Dendritic cell treated with granulocyte-macrophage colony-stimulating factor and Interleukin-4, amounts not matched to agents 40 ng/mL and 50 ng/mL, for 4 days (primary cell): ENCODE data around the gene COL13A1.

ENCODE experiments used
- H3K27ac Mint-ChIP-seq: one replicate; pipeline ENCODE4 v1.8.0; 2022; ENCODE audit warnings: mild to moderate bottlenecking, mixed read lengths
- H3K27me3 Mint-ChIP-seq: one replicate; pipeline ENCODE4 v1.8.0; 2022; ENCODE audit warnings: mild to moderate bottlenecking, mixed read lengths
- H3K36me3 Mint-ChIP-seq: one replicate; pipeline ENCODE4 v1.8.0; 2022; ENCODE audit warnings: low read depth, mixed read lengths
- H3K4me1 Mint-ChIP-seq: one replicate; pipeline ENCODE4 v1.8.0; 2022; ENCODE audit warnings: low read depth, mixed read lengths
- H3K4me3 Mint-ChIP-seq: one replicate; pipeline ENCODE4 v1.8.0; 2022; ENCODE audit warnings: mild to moderate bottlenecking, moderate library complexity, mixed read lengths
- H3K9me3 Mint-ChIP-seq: one replicate; pipeline ENCODE4 v1.8.0; 2022; ENCODE audit warnings: mixed read lengths
- intact Hi-C: fragments of 100-400 bp; cut with micrococcal nuclease; formaldehyde crosslinking; loops from one replicate; pipeline ENCODE4 v1.15.0; 2022

Gene COL13A1

GRCh38 chr10:69963178-69963834, 161.6 kb downstream of the COL13A1 start:
- no peak overlapping the region for H3K4me3 Mint-ChIP-seq
- H3K27me3 Mint-ChIP-seq = peaks cover 22% of the 10 kb centered on the region
- no peaks in the 10 kb centered on the region for H3K36me3 Mint-ChIP-seq
- H3K27ac Mint-ChIP-seq = no peak overlapping the region
- H3K4me1 Mint-ChIP-seq = peaks cover 35% of the 10 kb centered on the region
- H3K9me3 Mint-ChIP-seq = no peaks in the 10 kb centered on the region
- intact Hi-C loops = no loop called here

- Mint-ChIP-seq H3K27me3 (peaks cover 24% of the 10 kb centered on the region), H3K9me3 (no peaks in the 10 kb centered on the region), H3K4me1 (peaks cover 34% of the 10 kb centered on the region), H3K27ac (no peak overlapping the region), H3K4me3 (no peak overlapping the region), H3K36me3 (no peaks in the 10 kb centered on the region)
- intact Hi-C loops = no loop called here
Observed at GRCh38 chr10:69963835-69964710, 162.4 kb downstream of the COL13A1 start.

- Mint-ChIP-seq H3K4me1 (peaks cover 28% of the 10 kb centered on the region), H3K27me3 (peaks cover 26% of the 10 kb centered on the region), H3K36me3 (no peaks in the 10 kb centered on the region), H3K4me3 (no peak overlapping the region), H3K9me3 (no peaks in the 10 kb centered on the region), H3K27ac (no peak overlapping the region)
- intact Hi-C loops = no loop called here
Observed at GRCh38 chr10:69965086-69965485, 163.4 kb downstream of the COL13A1 start.

- Mint-ChIP-seq H3K4me1 (peaks cover 18% of the 10 kb centered on the region), H3K36me3 (no peaks in the 10 kb centered on the region), H3K9me3 (no peaks in the 10 kb centered on the region), H3K4me3 (no peak overlapping the region), H3K27me3 (peaks cover 29% of the 10 kb centered on the region), H3K27ac (no peak overlapping the region)
- intact Hi-C loops = no loop called here
Observed at GRCh38 chr10:69965919-69966662, 164.4 kb downstream of the COL13A1 start.

- Mint-ChIP-seq H3K4me1 (no peaks in the 10 kb centered on the region), H3K36me3 (no peaks in the 10 kb centered on the region), H3K4me3 (no peak overlapping the region), H3K27me3 (peaks cover 24% of the 10 kb centered on the region), H3K9me3 (no peaks in the 10 kb centered on the region), H3K27ac (no peak overlapping the region)
- intact Hi-C loops = no loop called here
Observed at GRCh38 chr10:69968830-69969229, 167.1 kb downstream of the COL13A1 start.

- intact Hi-C loops = no loop called here
- Mint-ChIP-seq H3K27me3 (peaks cover 27% of the 10 kb centered on the region), H3K9me3 (no peaks in the 10 kb centered on the region), H3K4me3 (no peak overlapping the region), H3K36me3 (no peaks in the 10 kb centered on the region), H3K4me1 (no peaks in the 10 kb centered on the region), H3K27ac (no peak overlapping the region)
Observed at GRCh38 chr10:69969977-69970376, 168.3 kb downstream of the COL13A1 start.

GRCh38 chr10:69972981-69973397, 171.3 kb downstream of the COL13A1 start:
- peaks cover 26% of the 10 kb centered on the region for H3K27me3 Mint-ChIP-seq
- H3K4me1 Mint-ChIP-seq = peaks cover 6% of the 10 kb centered on the region
- H3K36me3 Mint-ChIP-seq = no peaks in the 10 kb centered on the region
- intact Hi-C loops = no loop called here
- H3K9me3 Mint-ChIP-seq = no peaks in the 10 kb centered on the region
- H3K4me3 Mint-ChIP-seq = no peak overlapping the region
- H3K27ac Mint-ChIP-seq = no peak overlapping the region

GRCh38 chr10:69973678-69974077, 172.0 kb downstream of the COL13A1 start:
- no peak overlapping the region for H3K27ac Mint-ChIP-seq

GRCh38 chr10:69974551-69975155, 172.9 kb downstream of the COL13A1 start:
- no peaks in the 10 kb centered on the region for H3K9me3 Mint-ChIP-seq
- intact Hi-C loops = no loop called here
- H3K36me3 Mint-ChIP-seq = no peaks in the 10 kb centered on the region
- H3K4me3 Mint-ChIP-seq = no peak overlapping the region
- peaks cover 28% of the 10 kb centered on the region for H3K27me3 Mint-ChIP-seq
- H3K27ac Mint-ChIP-seq = no peak overlapping the region
- peaks cover 6% of the 10 kb centered on the region for H3K4me1 Mint-ChIP-seq

More at GRCh38 chr10:69973678-69974077, 172.0 kb downstream of the COL13A1 start:
- H3K9me3 Mint-ChIP-seq = no peaks in the 10 kb centered on the region
- peaks cover 6% of the 10 kb centered on the region for H3K4me1 Mint-ChIP-seq
- H3K27me3 Mint-ChIP-seq = peaks cover 25% of the 10 kb centered on the region
- intact Hi-C loops = no loop called here
- H3K36me3 Mint-ChIP-seq = no peaks in the 10 kb centered on the region
- no peak overlapping the region for H3K4me3 Mint-ChIP-seq

GRCh38 chr10:69976795-69977546, 175.3 kb downstream of the COL13A1 start:
- peaks cover 6% of the 10 kb centered on the region for H3K4me1 Mint-ChIP-seq
- intact Hi-C loops = no loop called here
- no peaks in the 10 kb centered on the region for H3K36me3 Mint-ChIP-seq
- H3K9me3 Mint-ChIP-seq = peaks cover 22% of the 10 kb centered on the region
- no peak overlapping the region for H3K27ac Mint-ChIP-seq
- peaks cover 42% of the 10 kb centered on the region for H3K27me3 Mint-ChIP-seq
- no peak overlapping the region for H3K4me3 Mint-ChIP-seq

GRCh38 chr10:69979174-69979573, 177.5 kb downstream of the COL13A1 start:
- Mint-ChIP-seq H3K4me3 (no peak overlapping the region), H3K4me1 (peaks cover 6% of the 10 kb centered on the region), H3K27ac (no peak overlapping the region), H3K27me3 (peaks cover 48% of the 10 kb centered on the region), H3K9me3 (peaks cover 24% of the 10 kb centered on the region), H3K36me3 (no peaks in the 10 kb centered on the region)
- intact Hi-C loops = no loop called here

GRCh38 chr10:69980672-69981071, 179.0 kb downstream of the COL13A1 start:
- intact Hi-C loops = no loop called here
- Mint-ChIP-seq H3K4me1 (peaks cover 6% of the 10 kb centered on the region), H3K9me3 (peaks cover 24% of the 10 kb centered on the region), H3K4me3 (no peak overlapping the region), H3K27me3 (peaks cover 48% of the 10 kb centered on the region), H3K36me3 (no peaks in the 10 kb centered on the region), H3K27ac (no peak overlapping the region)

GRCh38 chr10:69988094-69988493, 186.4 kb downstream of the COL13A1 start:
- Mint-ChIP-seq H3K27me3 (peaks cover 27% of the 10 kb centered on the region), H3K4me1 (no peaks in the 10 kb centered on the region), H3K36me3 (no peaks in the 10 kb centered on the region), H3K4me3 (no peak overlapping the region), H3K27ac (no peak overlapping the region), H3K9me3 (no peaks in the 10 kb centered on the region)
- intact Hi-C loops = no loop called here
